ENCODE results near the gene DSCAM. TPM values are rescaled to one million over a fixed set of nuclear protein-coding genes. Genes with fewer than 3 reads are reported as not detected.

DSCAM gene
- total and polyA plus RNA-seq, 2 donors (not counting 3 experiments of a cell fraction or from before 2014, with no cell fraction given): not detected

DNA sequence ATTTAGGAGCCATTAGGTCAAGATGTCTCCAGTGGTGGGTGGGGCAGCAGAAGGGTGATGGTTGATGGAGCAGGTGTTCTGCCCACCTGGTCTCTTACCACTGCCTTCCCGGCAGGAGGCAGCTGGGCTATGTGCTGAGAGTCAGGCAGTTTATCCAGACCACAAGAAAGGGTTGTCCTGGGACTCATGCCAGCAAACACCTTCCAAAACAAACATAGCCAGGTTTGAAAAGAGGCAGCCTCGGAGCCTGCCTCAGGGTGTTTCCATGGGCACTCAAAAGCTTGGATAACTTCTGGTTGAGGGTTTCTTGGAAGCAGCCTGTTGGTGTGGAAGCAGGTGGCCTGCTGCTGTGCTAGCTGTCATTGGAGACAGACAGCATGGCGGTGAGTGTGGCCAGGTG is 792.6 kb downstream of the DSCAM start:
- H3K79me2 ChIP-seq (ENCODE audit: control insufficient read depth, insufficient read depth, low read length): no peaks in the 10 kb centered on the region
- intact Hi-C loops (cut with micrococcal nuclease) (no loop called here), dilution Hi-C loops (cut with MboI; ENCODE audit: extremely low pct_ligation_motif_present, low sequenced_read_pairs) (no loop called here)
- H3K9me1 ChIP-seq (replicated peaks; ENCODE audit: control insufficient read depth, extremely low read depth, insufficient read depth, low read length): no peaks in the 10 kb centered on the region
- H3K4me2 ChIP-seq (ENCODE audit: insufficient read depth, low read length): no peak overlapping the region
- no peak overlapping the region for H3K9ac ChIP-seq (replicated peaks; ENCODE audit: extremely low read depth, insufficient read depth, low read length)
- TF ChIP-seq MYC (IDR thresholded peaks at IDR 0.05; ENCODE audit: low read depth, low read length): no peak
- no peak for TF ChIP-seq EZH2 (IDR thresholded peaks at IDR 0.05; ENCODE audit: borderline replicate concordance, low read depth, low read length, severe bottlenecking)
- TF ChIP-seq POLR2A (IDR thresholded peaks at IDR 0.05; ENCODE audit: low read depth, low read length): no peak
- no peak for TF ChIP-seq FOS (IDR thresholded peaks at IDR 0.05; ENCODE audit: borderline replicate concordance, insufficient read depth, low read length)
- TF ChIP-seq JUN (IDR thresholded peaks at IDR 0.05; ENCODE audit: borderline replicate concordance, insufficient read depth, insufficient read length, low read depth): no peak
- TF ChIP-seq, protein P1, sequence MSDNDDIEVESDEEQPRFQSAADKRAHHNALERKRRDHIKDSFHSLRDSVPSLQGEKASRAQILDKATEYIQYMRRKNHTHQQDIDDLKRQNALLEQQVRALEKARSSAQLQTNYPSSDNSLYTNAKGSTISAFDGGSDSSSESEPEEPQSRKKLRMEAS (IDR thresholded peaks at IDR 0.05; ENCODE audit: insufficient read depth, insufficient read length): no peak
- TF ChIP-seq POLR2AphosphoS5 (IDR thresholded peaks at IDR 0.05; ENCODE audit: insufficient read depth, low read depth, low read length): no peak
- no peak for TF ChIP-seq GATA2 (IDR thresholded peaks at IDR 0.05; ENCODE audit: insufficient read depth, insufficient read length, low read depth, low read length)
- TF ChIP-seq, protein P2, sequence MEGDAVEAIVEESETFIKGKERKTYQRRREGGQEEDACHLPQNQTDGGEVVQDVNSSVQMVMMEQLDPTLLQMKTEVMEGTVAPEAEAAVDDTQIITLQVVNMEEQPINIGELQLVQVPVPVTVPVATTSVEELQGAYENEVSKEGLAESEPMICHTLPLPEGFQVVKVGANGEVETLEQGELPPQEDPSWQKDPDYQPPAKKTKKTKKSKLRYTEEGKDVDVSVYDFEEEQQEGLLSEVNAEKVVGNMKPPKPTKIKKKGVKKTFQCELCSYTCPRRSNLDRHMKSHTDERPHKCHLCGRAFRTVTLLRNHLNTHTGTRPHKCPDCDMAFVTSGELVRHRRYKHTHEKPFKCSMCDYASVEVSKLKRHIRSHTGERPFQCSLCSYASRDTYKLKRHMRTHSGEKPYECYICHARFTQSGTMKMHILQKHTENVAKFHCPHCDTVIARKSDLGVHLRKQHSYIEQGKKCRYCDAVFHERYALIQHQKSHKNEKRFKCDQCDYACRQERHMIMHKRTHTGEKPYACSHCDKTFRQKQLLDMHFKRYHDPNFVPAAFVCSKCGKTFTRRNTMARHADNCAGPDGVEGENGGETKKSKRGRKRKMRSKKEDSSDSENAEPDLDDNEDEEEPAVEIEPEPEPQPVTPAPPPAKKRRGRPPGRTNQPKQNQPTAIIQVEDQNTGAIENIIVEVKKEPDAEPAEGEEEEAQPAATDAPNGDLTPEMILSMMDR (IDR thresholded peaks at IDR 0.05; ENCODE audit: extremely low read depth in 1 of 2, insufficient read depth in 1 of 2, low read depth in 1 of 2, low read length in 2 of 2): no peak
- H3K36me3 ChIP-seq (ENCODE audit: control insufficient read depth in 2 of 2, extremely low read depth in 1 of 2, insufficient read depth in 2 of 2, low read length in 2 of 2): no peaks in the 10 kb centered on the region
- H2AFZ ChIP-seq (ENCODE audit: low read depth, low read length): no peak overlapping the region
- peaks cover 8% of the 10 kb centered on the region for H3K9me3 ChIP-seq (replicated peaks; ENCODE audit: control insufficient read depth, insufficient read depth, low read length)
- H3K27me3 ChIP-seq (ENCODE audit: control insufficient read depth in 2 of 2, insufficient read depth in 2 of 2, low read length in 2 of 2): no peaks in the 10 kb centered on the region
- H3K4me3 ChIP-seq (replicated peaks in 1 of 3; ENCODE audit: insufficient read depth in 1 of 3, low read depth in 1 of 3, low read length in 3 of 3): no peak overlapping the region
- FAIRE-seq (no peak), DNase-seq (ENCODE audit: low read depth, low spot score) (no peak)
- ChIA-PET CTCF (no interaction called here), POLR2A (no interaction called here)
- no peak overlapping the region for H3K27ac ChIP-seq (ENCODE audit: insufficient read depth, low read depth, low read length)
- no peaks in the 10 kb centered on the region for H3K4me1 ChIP-seq (ENCODE audit: control insufficient read depth, extremely low read depth, insufficient read depth, low read length)
- no TSS peak for BruUV-seq (replicated peaks)
- no peaks in the 10 kb centered on the region for H4K20me1 ChIP-seq (replicated peaks; ENCODE audit: control insufficient read depth, extremely low read depth, insufficient read depth, low read length)
